Measurements from ENCODE around the gene THSD1.
"Not testable (repeated sequence)": the region's sequence is repeated elsewhere in the genome, so short reads cannot be mapped to it uniquely, and the experiment has no call there.

THSD1 gene

GRCh38 chr13:52408071-52408658 is 2.2 kb upstream of the THSD1 start:
- not testable (repeated sequence) for DNase-seq

GRCh38 chr13:52407436-52407835 is 1.5 kb upstream of the THSD1 start:
- DNase-seq = not testable (repeated sequence)

DNA sequence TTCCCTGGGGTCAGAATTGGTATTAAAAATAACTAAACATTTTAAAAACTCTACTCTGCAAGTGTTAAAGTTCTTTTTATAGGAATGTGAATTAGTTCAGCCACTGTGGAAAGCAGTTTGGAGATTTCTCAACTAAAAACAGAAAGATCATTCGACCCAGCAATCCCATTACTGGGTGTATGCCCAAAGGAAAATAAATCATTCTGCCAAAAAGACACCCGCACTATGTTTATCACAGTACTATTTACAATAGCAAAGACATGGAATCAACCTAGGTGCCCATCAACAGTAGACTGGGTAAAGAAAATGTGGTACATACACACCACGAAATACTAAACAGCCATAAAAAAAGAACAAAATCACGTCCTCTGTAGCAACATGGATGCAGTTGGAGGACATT is 657 bp upstream of the THSD1 start:
- DNase-seq = no peak

- DNase-seq = no peak
Observed at GRCh38 chr13:52405369-52405766, 604 bp downstream of the THSD1 start.

GRCh38 chr13:52399708-52400107 is 6.3 kb downstream of the THSD1 start:
- DNase-seq = no peak

- DNase-seq = no peak
Observed at GRCh38 chr13:52399046-52399445, 6.9 kb downstream of the THSD1 start.

- peak; percentile 52 for DNase-seq
Observed at GRCh38 chr13:52395704-52396103, 10.3 kb downstream of the THSD1 start.

- no peak for DNase-seq
Observed at GRCh38 chr13:52394586-52394985, 11.4 kb downstream of the THSD1 start.

GRCh38 chr13:52393572-52394357 is 12.2 kb downstream of the THSD1 start:
- no peak for DNase-seq

- no peak for DNase-seq
Observed at GRCh38 chr13:52387721-52388120, 18.3 kb downstream of the THSD1 start.

GRCh38 chr13:52385870-52386269 is 20.1 kb downstream of the THSD1 start:
- no peak for DNase-seq

DNA sequence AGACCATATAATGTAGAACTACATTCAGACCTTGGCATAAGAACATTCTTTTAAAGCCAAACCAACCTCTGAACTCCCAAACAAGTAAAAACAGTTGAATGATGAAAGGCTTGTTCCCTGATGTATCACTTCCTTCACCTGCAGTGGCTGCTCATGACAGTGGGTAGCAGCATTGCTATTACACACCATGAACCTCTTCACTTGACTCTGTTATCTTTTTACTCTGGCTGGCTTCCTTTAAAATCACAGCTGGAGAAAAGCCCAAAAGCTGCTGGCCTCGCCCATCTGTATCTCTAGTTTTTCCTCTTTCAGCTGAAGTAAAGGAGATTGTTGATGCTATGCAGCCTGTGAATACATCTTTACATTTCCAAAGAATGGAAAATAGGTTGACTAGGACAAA is 22.6 kb downstream of the THSD1 start:
- no peak for DNase-seq

- no peak for DNase-seq
Observed at GRCh38 chr13:52378312-52378711, 27.7 kb downstream of the THSD1 start.

DNA sequence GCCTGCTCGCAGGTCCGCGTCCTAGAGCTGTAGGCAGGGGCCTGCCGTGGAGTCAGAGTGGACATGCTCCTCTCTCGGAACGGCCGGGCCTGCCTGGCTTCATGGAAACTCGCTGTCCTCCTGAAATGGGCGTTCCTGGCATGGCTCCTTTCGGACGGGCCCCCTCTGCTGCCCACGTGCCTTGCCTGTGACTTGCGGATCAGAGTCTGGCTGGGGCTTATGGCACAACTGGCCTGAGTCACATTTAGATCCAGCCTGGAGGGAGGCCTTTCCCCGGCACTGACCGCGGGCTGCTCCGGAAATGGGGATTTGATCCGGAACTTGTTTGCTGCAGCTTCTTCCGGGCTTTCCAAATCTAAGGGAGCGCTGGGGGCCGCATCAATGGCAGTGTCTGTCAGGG is 28.1 kb downstream of the THSD1 start:
- no peak for DNase-seq

DNA sequence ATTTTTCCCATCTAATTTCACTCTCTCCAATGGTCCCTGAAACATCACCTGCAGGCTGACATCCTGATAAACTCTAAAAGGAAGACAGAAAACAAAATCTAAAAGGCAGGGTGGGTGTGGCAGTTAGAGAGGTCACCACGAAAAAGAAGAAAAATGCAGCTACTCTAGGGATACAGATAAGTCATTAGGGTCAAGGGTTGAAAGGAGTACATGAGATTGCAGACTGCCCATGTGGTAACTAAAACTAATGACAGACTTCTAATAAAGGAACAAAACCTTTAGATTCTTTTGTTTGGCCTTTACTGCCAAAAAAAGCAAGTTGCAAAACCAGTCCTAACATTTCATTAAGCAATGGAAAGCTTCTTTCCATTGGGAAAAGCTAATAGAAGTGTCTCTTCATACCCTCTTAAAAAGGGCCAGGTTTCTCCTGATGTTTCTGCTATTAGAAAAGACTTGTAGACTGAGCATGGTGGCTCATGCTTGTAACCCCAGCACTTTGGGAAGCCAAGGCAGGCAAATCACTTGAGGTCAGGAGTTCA is 31.0 kb downstream of the THSD1 start:
- no peak for DNase-seq

- DNase-seq = no peak
Observed at GRCh38 chr13:52374389-52374788, 31.6 kb downstream of the THSD1 start.

- not testable (repeated sequence) for DNase-seq
Observed at GRCh38 chr13:52373277-52373676, 32.7 kb downstream of the THSD1 start.

DNA sequence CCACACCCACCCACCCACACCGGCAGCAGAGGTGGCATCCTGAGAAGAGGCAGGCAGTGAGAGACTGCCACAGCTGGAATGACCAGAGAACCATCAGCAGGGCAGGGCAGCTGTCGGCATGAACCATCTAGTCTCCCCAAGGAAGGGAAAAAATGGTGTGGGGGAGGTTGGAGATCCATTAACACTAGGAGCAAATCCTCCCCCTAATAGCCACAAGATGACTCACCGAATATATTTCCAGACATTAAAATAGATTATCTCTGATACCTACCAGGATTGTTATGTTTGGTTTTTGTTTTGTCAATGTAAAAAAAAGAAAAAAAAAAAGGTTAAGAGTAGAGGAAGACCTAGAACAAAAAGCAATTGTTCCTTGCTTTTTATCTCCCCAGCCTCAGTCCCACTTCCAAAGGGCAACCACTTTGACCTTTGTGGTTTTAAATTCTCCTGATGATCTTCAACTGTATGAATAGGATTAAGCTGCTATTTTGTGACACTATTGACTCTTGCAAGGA is 34.2 kb downstream of the THSD1 start:
- DNase-seq = no peak

- no peak for DNase-seq
Observed at GRCh38 chr13:52366291-52366690, 39.7 kb downstream of the THSD1 start.

GRCh38 chr13:52362169-52362887 is 43.6 kb downstream of the THSD1 start:
- not testable (repeated sequence) for DNase-seq

GRCh38 chr13:52361225-52361624 is 44.7 kb downstream of the THSD1 start:
- DNase-seq = no peak

DNA sequence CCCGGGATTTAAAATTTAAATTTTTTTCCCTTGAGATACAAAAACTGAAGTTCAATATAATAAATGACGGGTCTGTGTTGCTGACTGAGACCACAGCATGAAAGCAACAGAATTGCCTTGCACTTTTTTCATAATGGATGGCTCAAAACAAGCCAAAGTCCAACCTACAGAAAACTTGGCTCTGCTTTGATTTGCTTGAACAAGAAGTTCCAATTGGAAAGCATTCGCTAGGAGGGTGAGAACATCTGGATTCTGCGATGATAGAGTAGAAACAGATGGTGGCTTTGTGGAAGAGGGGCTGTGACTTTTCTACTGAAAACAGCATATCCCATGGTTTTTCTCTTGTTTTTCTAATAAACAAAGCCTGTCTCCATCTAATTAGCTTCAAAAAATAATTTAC is 46.4 kb downstream of the THSD1 start:
- peak; percentile 90 for DNase-seq

GRCh38 chr13:52356327-52356726 is 49.6 kb downstream of the THSD1 start:
- no peak for DNase-seq

DNA sequence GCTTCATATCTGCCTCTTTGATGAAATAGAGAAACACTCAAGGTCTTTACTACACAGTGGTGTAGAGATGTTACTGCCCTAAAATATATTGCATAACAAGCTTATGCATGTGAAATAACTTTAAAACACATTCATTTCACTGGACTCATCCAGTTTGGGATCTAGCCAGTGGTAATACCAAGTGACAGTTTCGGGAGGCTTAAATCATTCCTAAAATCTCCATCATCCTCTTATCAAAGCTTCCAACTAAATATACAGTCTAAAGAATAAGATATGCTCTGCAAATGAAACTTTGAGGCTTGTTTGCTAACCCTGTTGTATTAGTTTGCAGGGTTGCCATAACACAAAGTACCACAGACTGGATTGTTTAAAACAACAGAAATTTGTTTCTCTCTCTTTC is 52.8 kb downstream of the THSD1 start:
- no peak for DNase-seq
